H9 (cell line): ENCODE results near the gene POMZP3. TPM values are rescaled to one million over a fixed set of nuclear protein-coding genes. Genes with fewer than 3 reads are reported as not detected.
"Not testable (repeated sequence)": the region's sequence is repeated elsewhere in the genome, so short reads cannot be mapped to it uniquely, and the experiment has no call there.

Experiments
- DNase-seq: peaks from one replicate; pipeline ENCODE4 v3.0.0-alpha.2; 2017
- H2AFZ ChIP-seq: one replicate; pipeline ENCODE4 v1.6.1; 2013; ENCODE audit warnings: mild to moderate bottlenecking, low read length, control low read depth, moderate library complexity
- H2AK5ac ChIP-seq: 2 replicates; pipeline ENCODE4 v1.6.1; 2013; ENCODE audit warnings: low read length, control low read depth, mixed read lengths; ENCODE audit not compliant: insufficient read length
- H2BK120ac ChIP-seq: one replicate; pipeline ENCODE4 v1.6.1; 2013; ENCODE audit warnings: low read depth, mild to moderate bottlenecking, low read length, control low read depth, inconsistent platforms; ENCODE audit not compliant: poor library complexity, severe bottlenecking
- H2BK12ac ChIP-seq: 2 replicates; pipeline ENCODE4 v1.6.1; 2013; ENCODE audit warnings: low read length, control low read depth, mixed read lengths, low read depth; ENCODE audit not compliant: insufficient read length
- H2BK15ac ChIP-seq: 2 replicates; pipeline ENCODE4 v1.6.1; 2013; ENCODE audit warnings: low read depth, low read length, control low read depth
- H2BK20ac ChIP-seq: one replicate; pipeline ENCODE4 v1.6.1; 2013; ENCODE audit warnings: low read depth, mild to moderate bottlenecking, low read length, control low read depth, inconsistent platforms; ENCODE audit not compliant: poor library complexity, severe bottlenecking
- H2BK5ac ChIP-seq: 2 replicates; pipeline ENCODE4 v1.6.1; 2013; ENCODE audit warnings: low read length, control low read depth, mixed read lengths; ENCODE audit not compliant: insufficient read length
- H3K14ac ChIP-seq: 2 replicates; pipeline ENCODE4 v1.6.1; 2013; ENCODE audit warnings: low read length, control low read depth; ENCODE audit not compliant: insufficient read depth
- H3K18ac ChIP-seq: 2 replicates; pipeline ENCODE4 v1.6.1; 2013; ENCODE audit warnings: low read depth, mild to moderate bottlenecking, mixed read lengths, low read length, control low read depth; ENCODE audit not compliant: insufficient read length
- H3K23ac ChIP-seq: 2 replicates; pipeline ENCODE4 v1.6.1; 2013; ENCODE audit warnings: low read length, control low read depth, mixed read lengths, low read depth; ENCODE audit not compliant: insufficient read length
- H3K23me2 ChIP-seq: 2 replicates; pipeline ENCODE4 v1.6.1; 2013; ENCODE audit warnings: low read depth, mild to moderate bottlenecking, mixed read lengths, low read length, control low read depth; ENCODE audit not compliant: insufficient read length, poor library complexity, severe bottlenecking
- H3K27ac ChIP-seq: 2 replicates; pipeline ENCODE4 v1.5.1; 2013; ENCODE audit warnings: low read length, control low read depth, mixed read lengths, low read depth; ENCODE audit not compliant: insufficient read length
- H3K27me3 ChIP-seq: 2 replicates; pipeline ENCODE4 v1.6.1; 2013; ENCODE audit warnings: low read length, control low read depth, inconsistent platforms; ENCODE audit not compliant: insufficient read depth
- H3K4ac ChIP-seq: 2 replicates; pipeline ENCODE4 v1.6.1; 2013; ENCODE audit warnings: low read depth, mild to moderate bottlenecking, control low read depth, inconsistent platforms, low read length, moderate library complexity
- H3K4me1 ChIP-seq: 2 replicates; pipeline ENCODE4 v1.6.1; 2013; ENCODE audit warnings: low read length, control low read depth, inconsistent platforms; ENCODE audit not compliant: insufficient read depth
- H3K4me2 ChIP-seq: 2 replicates; pipeline ENCODE4 v1.6.1; 2013; ENCODE audit warnings: low read length, control low read depth, mixed read lengths; ENCODE audit not compliant: insufficient read length, insufficient read depth
- H3K56ac ChIP-seq: 2 replicates; pipeline ENCODE4 v1.6.1; 2013; ENCODE audit warnings: low read depth, mild to moderate bottlenecking, mixed read lengths, low read length, control low read depth; ENCODE audit not compliant: insufficient read length
- H3K79me1 ChIP-seq: 2 replicates; pipeline ENCODE4 v1.6.1; 2013; ENCODE audit warnings: low read depth, mild to moderate bottlenecking, moderate library complexity, low read length, control low read depth, inconsistent platforms; ENCODE audit not compliant: insufficient read depth, poor library complexity, severe bottlenecking
- H3K79me2 ChIP-seq: 2 replicates; pipeline ENCODE4 v1.6.1; 2013; ENCODE audit warnings: low read length, control low read depth, inconsistent platforms; ENCODE audit not compliant: insufficient read depth
- H3K9ac ChIP-seq: 2 replicates; pipeline ENCODE4 v1.6.1; 2013; ENCODE audit warnings: low read length, control low read depth, mixed read lengths; ENCODE audit not compliant: insufficient read length; ENCODE audit errors: extremely low read depth
- H3K9me3 ChIP-seq: one replicate; pipeline ENCODE4 v1.6.1; 2013; ENCODE audit warnings: low read depth, low read length, inconsistent platforms; ENCODE audit not compliant: control insufficient read depth
- H3T11ph ChIP-seq: one replicate; pipeline ENCODE4 v1.6.1; 2013; ENCODE audit warnings: mild to moderate bottlenecking, low read length, control low read depth, inconsistent platforms
- H4K20me1 ChIP-seq: one replicate; pipeline ENCODE4 v1.6.1; 2013; ENCODE audit not compliant: control insufficient read depth, insufficient read length, insufficient read depth
- H4K5ac ChIP-seq: 2 replicates; pipeline ENCODE4 v1.6.1; 2013; ENCODE audit warnings: low read depth, mild to moderate bottlenecking, mixed read lengths, low read length, control low read depth; ENCODE audit not compliant: insufficient read length
- H4K8ac ChIP-seq: replicated peaks from 2 replicates; pipeline ENCODE4 v1.6.1; 2013; ENCODE audit warnings: low read length, control low read depth, mixed read lengths, low read depth; ENCODE audit not compliant: insufficient read length
- H4K91ac ChIP-seq: 2 replicates; pipeline ENCODE4 v1.6.1; 2013; ENCODE audit warnings: low read depth, mild to moderate bottlenecking, moderate library complexity, mixed read lengths, low read length, control low read depth; ENCODE audit not compliant: insufficient read length
- H3K27ac Mint-ChIP-seq, 3 experiments: 2 replicates in 2 of 3; 3 replicates in 1 of 3; pipeline ENCODE4 v1.8.0; 2020 to 2021; ENCODE audit warnings: mixed read lengths in 3 of 3, mild to moderate bottlenecking in 1 of 3, moderate library complexity in 1 of 3
- H3K27me3 Mint-ChIP-seq: 2 replicates; pipeline ENCODE4 v1.8.0; 2021; ENCODE audit warnings: low read depth, mild to moderate bottlenecking, moderate library complexity, mixed read lengths
- H3K36me3 Mint-ChIP-seq, 3 experiments: 2 replicates in 2 of 3; 3 replicates in 1 of 3; pipeline ENCODE4 v1.8.0; 2020 to 2021; ENCODE audit warnings: low read depth in 3 of 3, mixed read lengths in 3 of 3; ENCODE audit not compliant: insufficient read depth in 1 of 3
- H3K4me1 Mint-ChIP-seq, 2 experiments: 2 replicates each; pipeline ENCODE4 v1.8.0; 2020; ENCODE audit warnings: mixed read lengths in 2 of 2
- H3K4me3 Mint-ChIP-seq, 2 experiments: 2 replicates in 1 of 2; 3 replicates in 1 of 2; pipeline ENCODE4 v1.8.0; 2020 to 2021; ENCODE audit warnings: mild to moderate bottlenecking in 2 of 2, mixed read lengths in 2 of 2, moderate library complexity in 1 of 2
- H3K9me3 Mint-ChIP-seq, 2 experiments: 2 replicates in 1 of 2; 3 replicates in 1 of 2; pipeline ENCODE4 v1.8.0; 2020; ENCODE audit warnings: mild to moderate bottlenecking in 2 of 2, mixed read lengths in 2 of 2, moderate library complexity in 1 of 2
- WGBS: extraction: QIAGEN DNeasy Blood & Tissue Kit; methylation state at CpG from one replicate; pipeline ENCODE4 v1.1.7; 2013; ENCODE audit warnings: missing lambda C conversion rate, low lambda C conversion rate, mixed read lengths; ENCODE audit not compliant: insufficient read length; ENCODE audit errors: extremely low coverage; 5-methylcytosine and 5-hydroxymethylcytosine counted together
- total RNA-seq: library from RNA; stranded (reverse); gene quantifications from 2 replicates; pipeline ENCODE4 v1.2.1, GENCODE V29; 2021

POMZP3 gene
- total RNA-seq, 1 experiment from 2014 or later, result 8.5 TPM

DNA sequence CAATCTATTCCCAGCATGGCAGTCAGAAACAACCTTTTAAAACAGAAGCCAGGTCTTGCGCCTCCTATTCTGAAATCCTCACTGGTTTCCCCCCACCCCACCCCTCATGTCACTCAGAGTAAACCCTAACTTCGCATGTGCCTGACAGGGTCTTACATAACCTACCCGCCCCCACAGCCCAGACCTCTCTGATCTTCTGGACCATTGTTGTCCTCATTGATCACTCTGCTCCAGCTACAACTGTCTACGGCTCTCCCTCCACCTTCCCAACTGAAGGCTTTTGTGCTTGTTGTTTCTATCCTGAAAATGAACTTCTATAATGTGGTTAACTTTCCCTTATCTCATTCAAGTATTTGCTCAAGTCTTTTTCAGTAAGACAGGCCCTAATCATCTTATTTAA lies 66.9 kb downstream of the POMZP3 start:
- H3K79me2 ChIP-seq, H3K4me1 Mint-ChIP-seq, H2BK120ac ChIP-seq, H3K14ac ChIP-seq, H3K23me2 ChIP-seq, H2BK12ac ChIP-seq, H3K9me3 ChIP-seq, H4K5ac ChIP-seq, H4K20me1 ChIP-seq, H3T11ph ChIP-seq, H3K56ac ChIP-seq, H2AFZ ChIP-seq, H2BK5ac ChIP-seq, H3K23ac ChIP-seq, H2BK20ac ChIP-seq, H3K18ac ChIP-seq, H2BK15ac ChIP-seq, H4K8ac ChIP-seq, DNase-seq, H3K27ac Mint-ChIP-seq, H3K9ac ChIP-seq, H3K27me3 Mint-ChIP-seq, H3K79me1 ChIP-seq, H3K4ac ChIP-seq, H3K4me2 ChIP-seq, H3K4me1 ChIP-seq, H3K27me3 ChIP-seq, H4K91ac ChIP-seq, H2AK5ac ChIP-seq, H3K27ac ChIP-seq, H3K4me3 Mint-ChIP-seq: not testable (repeated sequence)
- Mint-ChIP-seq H3K36me3 (peaks cover 24 to 28% (median 27%) of the 10 kb centered on the region in 3 experiments), H3K9me3 (peaks cover 13 to 15% of the 10 kb centered on the region in 2 experiments)
- no CpG with 5 or more reads among the region's 4 CpGs for WGBS

Other genes starting within 250 kb of the POMZP3 start
- gene SSC4D, start 217.6 kb downstream of the POMZP3 start, total RNA-seq, result 14.8 and 16.4 TPM in 2 replicates
- gene ZP3, start 202.3 kb downstream of the POMZP3 start, total RNA-seq, result 1.3 TPM in 2 replicates
- 43.1 and 48.8 TPM in 2 replicates for gene DTX2, start 165.6 kb downstream of the POMZP3 start, total RNA-seq
- 2.1 and 3.5 TPM in 2 replicates for gene UPK3B, start 116.7 kb downstream of the POMZP3 start, total RNA-seq
- not detected in 2 replicates for gene SPDYE16, start 84.0 kb downstream of the POMZP3 start, total RNA-seq